ENCODE results near the gene BID.

Gene BID

DNA sequence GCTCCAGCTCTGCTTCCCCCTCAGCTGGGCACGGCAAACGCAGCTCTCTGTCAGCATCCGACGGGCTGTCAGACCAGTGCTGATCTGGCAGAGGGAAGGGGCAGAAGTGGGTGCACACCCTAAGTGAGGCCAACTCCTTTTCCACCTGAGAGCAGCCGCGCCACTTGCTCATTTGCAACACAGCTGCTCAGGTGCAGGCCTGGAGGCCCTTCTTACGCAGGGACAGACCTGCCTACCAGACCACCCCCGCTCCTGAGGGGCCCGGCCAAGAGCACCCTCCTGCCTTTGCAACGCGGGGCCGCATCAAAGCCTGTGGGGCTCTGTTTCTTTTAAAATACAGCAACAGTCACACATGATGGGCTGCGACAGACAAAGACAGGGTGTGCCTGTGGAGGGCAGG, 47.8 kb upstream of the BID start:
- peaks cover 27% of the 10 kb centered on the region for H3K36me3 ChIP-seq (ENCODE audit: insufficient read depth, low read length)
- H3K9ac ChIP-seq (ENCODE audit: low read depth, low read length) = no peak overlapping the region
- H3K4me1 ChIP-seq (ENCODE audit: insufficient read depth, low read length) = no peaks in the 10 kb centered on the region
- TF ChIP-seq EZH2 (IDR thresholded peaks at IDR 0.05; ENCODE audit: borderline replicate concordance, low read depth, low read length, severe bottlenecking) = no peak
- TF ChIP-seq, protein P1, sequence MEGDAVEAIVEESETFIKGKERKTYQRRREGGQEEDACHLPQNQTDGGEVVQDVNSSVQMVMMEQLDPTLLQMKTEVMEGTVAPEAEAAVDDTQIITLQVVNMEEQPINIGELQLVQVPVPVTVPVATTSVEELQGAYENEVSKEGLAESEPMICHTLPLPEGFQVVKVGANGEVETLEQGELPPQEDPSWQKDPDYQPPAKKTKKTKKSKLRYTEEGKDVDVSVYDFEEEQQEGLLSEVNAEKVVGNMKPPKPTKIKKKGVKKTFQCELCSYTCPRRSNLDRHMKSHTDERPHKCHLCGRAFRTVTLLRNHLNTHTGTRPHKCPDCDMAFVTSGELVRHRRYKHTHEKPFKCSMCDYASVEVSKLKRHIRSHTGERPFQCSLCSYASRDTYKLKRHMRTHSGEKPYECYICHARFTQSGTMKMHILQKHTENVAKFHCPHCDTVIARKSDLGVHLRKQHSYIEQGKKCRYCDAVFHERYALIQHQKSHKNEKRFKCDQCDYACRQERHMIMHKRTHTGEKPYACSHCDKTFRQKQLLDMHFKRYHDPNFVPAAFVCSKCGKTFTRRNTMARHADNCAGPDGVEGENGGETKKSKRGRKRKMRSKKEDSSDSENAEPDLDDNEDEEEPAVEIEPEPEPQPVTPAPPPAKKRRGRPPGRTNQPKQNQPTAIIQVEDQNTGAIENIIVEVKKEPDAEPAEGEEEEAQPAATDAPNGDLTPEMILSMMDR (IDR thresholded peaks at IDR 0.05; ENCODE audit: borderline replicate concordance, extremely low read depth, low read length, poor library complexity, severe bottlenecking) = no peak
- H3K27me3 ChIP-seq (ENCODE audit: insufficient read depth, low read length, poor library complexity) = no peaks in the 10 kb centered on the region
- no peaks in the 10 kb centered on the region for H4K20me1 ChIP-seq (ENCODE audit: insufficient read depth, low read length)
- ATAC-seq (ENCODE audit: insufficient read depth, low read depth) = no peak
- no peak for DNase-seq
- H3K79me2 ChIP-seq (ENCODE audit: insufficient read depth, low read length) = no peaks in the 10 kb centered on the region
- no peak overlapping the region for H3K4me2 ChIP-seq (ENCODE audit: insufficient read depth, low read length)
- H3K27ac ChIP-seq (ENCODE audit: low read length) = no peak overlapping the region
- H3K4me3 ChIP-seq (ENCODE audit: low read depth in 1 of 2, low read length in 2 of 2) = no peak overlapping the region
- no peak overlapping the region for H2AFZ ChIP-seq (ENCODE audit: low read depth, low read length)
- H3K9me3 ChIP-seq (ENCODE audit: insufficient read depth, low read length, severe bottlenecking) = no peaks in the 10 kb centered on the region

DNA sequence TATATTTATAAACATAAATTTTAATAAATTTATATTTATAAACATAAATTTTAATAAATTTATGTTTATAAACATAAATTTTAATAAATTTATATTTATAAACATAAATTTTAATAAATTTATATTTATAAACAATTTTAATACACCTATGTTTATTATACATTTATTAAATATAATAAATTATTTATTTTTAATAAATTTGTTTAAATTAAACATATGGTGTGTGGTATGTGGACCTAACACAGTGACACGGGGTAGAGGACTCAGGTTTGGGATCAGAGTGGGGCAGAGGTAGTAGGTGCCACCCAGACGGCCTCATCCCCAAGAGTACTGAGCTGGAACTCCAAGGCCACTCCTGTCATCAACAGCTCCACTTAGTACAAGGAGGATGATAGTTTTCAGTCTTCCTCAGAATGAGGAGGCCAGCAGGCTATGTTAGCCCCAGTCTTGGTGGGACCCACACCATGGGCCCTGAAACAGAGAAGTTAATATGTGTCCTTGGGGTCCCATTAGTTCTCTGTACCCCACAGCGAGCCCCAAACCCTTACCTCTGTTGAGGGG, 46.7 kb upstream of the BID start:
- peaks cover 37% of the 10 kb centered on the region for H3K36me3 ChIP-seq (ENCODE audit: insufficient read depth, low read length)
- H3K27me3 ChIP-seq (ENCODE audit: insufficient read depth, low read length, poor library complexity) = no peaks in the 10 kb centered on the region
- no peaks in the 10 kb centered on the region for H3K4me1 ChIP-seq (ENCODE audit: insufficient read depth, low read length)
- no peaks in the 10 kb centered on the region for H3K9me3 ChIP-seq (ENCODE audit: insufficient read depth, low read length, severe bottlenecking)
- H3K9ac ChIP-seq (ENCODE audit: low read depth, low read length) = no peak overlapping the region
- no peak overlapping the region for H3K27ac ChIP-seq (ENCODE audit: low read length)
- H2AFZ ChIP-seq (ENCODE audit: low read depth, low read length) = no peak overlapping the region
- DNase-seq (no peak), ATAC-seq (ENCODE audit: insufficient read depth, low read depth) (no peak; the same call in 2 of the 3 replicates)
- H3K79me2 ChIP-seq (ENCODE audit: insufficient read depth, low read length) = no peaks in the 10 kb centered on the region
- no peak overlapping the region for H3K4me2 ChIP-seq (ENCODE audit: insufficient read depth, low read length)
- no peak for TF ChIP-seq EZH2 (IDR thresholded peaks at IDR 0.05; ENCODE audit: borderline replicate concordance, low read depth, low read length, severe bottlenecking)
- TF ChIP-seq, protein P1 (IDR thresholded peaks at IDR 0.05; ENCODE audit: borderline replicate concordance, extremely low read depth, low read length, poor library complexity, severe bottlenecking) = no peak
- no peaks in the 10 kb centered on the region; the same call in 1 of the 2 replicates for H4K20me1 ChIP-seq (ENCODE audit: insufficient read depth, low read length)
- H3K4me3 ChIP-seq (ENCODE audit: low read depth in 1 of 2, low read length in 2 of 2) = no peak overlapping the region

DNA sequence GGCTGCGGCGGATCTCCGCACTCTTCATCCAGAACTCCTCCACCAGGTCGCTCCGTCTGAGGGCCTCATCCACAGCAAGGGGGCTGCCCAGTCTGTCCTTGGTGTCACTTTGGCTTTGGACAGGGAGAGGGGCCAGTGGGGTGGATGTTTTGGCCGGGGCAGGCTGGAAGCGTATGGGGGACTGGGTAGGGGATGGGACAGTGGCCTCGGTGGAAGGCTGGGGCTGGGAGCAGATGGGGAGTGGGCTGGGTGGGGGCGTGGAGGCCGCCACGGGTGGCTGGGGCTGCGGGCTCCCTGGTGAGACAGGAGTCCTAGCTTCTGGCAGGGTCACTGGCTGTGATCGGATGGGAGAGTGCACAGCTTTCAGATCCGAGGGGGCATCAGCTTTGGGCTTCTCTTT, 44.4 kb upstream of the BID start:
- no peak for TF ChIP-seq EZH2 (IDR thresholded peaks at IDR 0.05; ENCODE audit: borderline replicate concordance, low read depth, low read length, severe bottlenecking)
- TF ChIP-seq, protein P1 (IDR thresholded peaks at IDR 0.05; ENCODE audit: borderline replicate concordance, extremely low read depth, low read length, poor library complexity, severe bottlenecking) = no peak
- no peaks in the 10 kb centered on the region; the same call in 1 of the 2 replicates for H4K20me1 ChIP-seq (ENCODE audit: insufficient read depth, low read length)
- H3K9ac ChIP-seq (ENCODE audit: low read depth, low read length) = no peak overlapping the region
- DNase-seq (no peak), ATAC-seq (ENCODE audit: insufficient read depth, low read depth) (no peak)
- H3K4me1 ChIP-seq (ENCODE audit: insufficient read depth, low read length) = no peaks in the 10 kb centered on the region
- H3K4me2 ChIP-seq (ENCODE audit: insufficient read depth, low read length) = no peak overlapping the region
- H3K4me3 ChIP-seq (ENCODE audit: low read depth in 1 of 2, low read length in 2 of 2) = no peak overlapping the region
- no peaks in the 10 kb centered on the region for H3K27me3 ChIP-seq (ENCODE audit: insufficient read depth, low read length, poor library complexity)
- H2AFZ ChIP-seq (ENCODE audit: low read depth, low read length) = no peak overlapping the region
- H3K27ac ChIP-seq (ENCODE audit: low read length) = no peak overlapping the region
- peaks cover 49% of the 10 kb centered on the region for H3K36me3 ChIP-seq (ENCODE audit: insufficient read depth, low read length)
- H3K79me2 ChIP-seq (ENCODE audit: insufficient read depth, low read length) = no peaks in the 10 kb centered on the region
- H3K9me3 ChIP-seq (ENCODE audit: insufficient read depth, low read length, severe bottlenecking) = no peaks in the 10 kb centered on the region
